ENCODE measurements around the gene DCTN3.
"Not testable (repeated sequence)": the region's sequence is repeated elsewhere in the genome, so short reads cannot be mapped to it uniquely, and the experiment has no call there.

The DCTN3 gene

GRCh38 chr9:34653151-34654072 lies 33.1 kb upstream of the DCTN3 start:
- Mint-ChIP-seq H3K27me3 (peaks cover 4% of the 10 kb centered on the region), H3K36me3 (peaks cover 5% of the 10 kb centered on the region), H3K27ac (no peak overlapping the region), H3K9me3 (no peaks in the 10 kb centered on the region), H3K4me3 (no peak overlapping the region), H3K4me1 (peaks cover 14% of the 10 kb centered on the region)
- ATAC-seq (ENCODE audit: low read depth) (no peak), DNase-seq (ENCODE audit: low spot score in 2 of 2) (no peak)

GRCh38 chr9:34652602-34653000 lies 32.3 kb upstream of the DCTN3 start:
- no peak overlapping the region for H3K4me3 Mint-ChIP-seq
- peaks cover 21% of the 10 kb centered on the region for H3K4me1 Mint-ChIP-seq
- H3K27ac Mint-ChIP-seq: no peak overlapping the region
- no peak for ATAC-seq (ENCODE audit: low read depth)
- H3K36me3 Mint-ChIP-seq: peaks cover 8% of the 10 kb centered on the region
- no peak for DNase-seq (ENCODE audit: low spot score in 2 of 2)
- H3K9me3 Mint-ChIP-seq: no peaks in the 10 kb centered on the region
- peaks cover 4% of the 10 kb centered on the region for H3K27me3 Mint-ChIP-seq

GRCh38 chr9:34651876-34652601 lies 31.7 kb upstream of the DCTN3 start, which contains the start of gene IL11RA:
Gene IL11RA, plus strand, starts transcription at chr9:34652185. Its CDS starts 3,033 bp downstream, at chr9:34655218.
- ATAC-seq (ENCODE audit: low read depth) (peak; percentile 29), DNase-seq (ENCODE audit: low spot score in 2 of 2) (no peak)
- H3K27me3 Mint-ChIP-seq: peaks cover 4% of the 10 kb centered on the region
- H3K4me1 Mint-ChIP-seq: peaks cover 26% of the 10 kb centered on the region
- no peak within 1 kb of the TSS for H3K4me3 Mint-ChIP-seq
- peaks cover 8% of the 10 kb centered on the region for H3K36me3 Mint-ChIP-seq
- H3K27ac Mint-ChIP-seq: peak within 1 kb of the TSS; percentile 22
- no peaks in the 10 kb centered on the region for H3K9me3 Mint-ChIP-seq

- peak overlapping the region; percentile 22 for H3K27ac Mint-ChIP-seq
- peaks cover 4% of the 10 kb centered on the region for H3K27me3 Mint-ChIP-seq
- DNase-seq (ENCODE audit: low spot score in 2 of 2) (no peak), ATAC-seq (ENCODE audit: low read depth) (no peak)
- H3K36me3 Mint-ChIP-seq: peaks cover 8% of the 10 kb centered on the region
- peaks cover 26% of the 10 kb centered on the region for H3K4me1 Mint-ChIP-seq
- no peak overlapping the region for H3K4me3 Mint-ChIP-seq
- no peaks in the 10 kb centered on the region for H3K9me3 Mint-ChIP-seq
Observed at GRCh38 chr9:34651321-34651720, 31.0 kb upstream of the DCTN3 start.

- H3K36me3 Mint-ChIP-seq: peaks cover 8% of the 10 kb centered on the region
- H3K4me3 Mint-ChIP-seq: no peak overlapping the region
- H3K27ac Mint-ChIP-seq: no peak overlapping the region
- peaks cover 4% of the 10 kb centered on the region for H3K27me3 Mint-ChIP-seq
- ATAC-seq (ENCODE audit: low read depth) (no peak), DNase-seq (ENCODE audit: low spot score in 2 of 2) (no peak)
- no peaks in the 10 kb centered on the region for H3K9me3 Mint-ChIP-seq
- H3K4me1 Mint-ChIP-seq: peaks cover 26% of the 10 kb centered on the region
Observed at GRCh38 chr9:34650816-34651215, 30.5 kb upstream of the DCTN3 start.

- Mint-ChIP-seq H3K36me3 (peaks cover 5% of the 10 kb centered on the region), H3K9me3 (no peaks in the 10 kb centered on the region), H3K27ac (no peak overlapping the region), H3K4me3 (no peak overlapping the region), H3K4me1 (peaks cover 24% of the 10 kb centered on the region), H3K27me3 (no peaks in the 10 kb centered on the region)
- ATAC-seq (ENCODE audit: low read depth): no peak
- no peak for DNase-seq (ENCODE audit: low spot score in 2 of 2)
Observed at GRCh38 chr9:34648673-34649072, 28.4 kb upstream of the DCTN3 start.

GRCh38 chr9:34647651-34648050 lies 27.4 kb upstream of the DCTN3 start:
- no peak overlapping the region for H3K27ac Mint-ChIP-seq
- H3K4me3 Mint-ChIP-seq: peak overlapping the region; percentile 96
- ATAC-seq (ENCODE audit: low read depth): no peak
- peaks cover 5% of the 10 kb centered on the region for H3K36me3 Mint-ChIP-seq
- no peak for DNase-seq (ENCODE audit: low spot score in 2 of 2)
- peaks cover 19% of the 10 kb centered on the region for H3K4me1 Mint-ChIP-seq
- H3K9me3 Mint-ChIP-seq: no peaks in the 10 kb centered on the region
- H3K27me3 Mint-ChIP-seq: no peaks in the 10 kb centered on the region

GRCh38 chr9:34647084-34647403 lies 26.7 kb upstream of the DCTN3 start:
- Mint-ChIP-seq H3K9me3 (no peaks in the 10 kb centered on the region), H3K4me1 (peaks cover 14% of the 10 kb centered on the region), H3K27me3 (no peaks in the 10 kb centered on the region), H3K4me3 (peak overlapping the region; percentile 96), H3K36me3 (peaks cover 5% of the 10 kb centered on the region), H3K27ac (peak overlapping the region; percentile 7)
- DNase-seq (ENCODE audit: low spot score in 2 of 2) (no peak), ATAC-seq (ENCODE audit: low read depth) (no peak)

GRCh38 chr9:34646211-34647083 lies 26.2 kb upstream of the DCTN3 start, which contains the start of gene GALT:
Gene GALT, plus strand, starts transcription at chr9:34646675. Its CDS starts 30 bp downstream, at chr9:34646705.
- Mint-ChIP-seq H3K4me3 (peak within 1 kb of the TSS; percentile 96), H3K4me1 (peaks cover 14% of the 10 kb centered on the region), H3K27me3 (no peaks in the 10 kb centered on the region), H3K36me3 (peaks cover 5% of the 10 kb centered on the region), H3K9me3 (no peaks in the 10 kb centered on the region), H3K27ac (peak within 1 kb of the TSS; percentile 75)
- ATAC-seq (ENCODE audit: low read depth) (peak; percentile 95), DNase-seq (ENCODE audit: low spot score in 2 of 2) (peak; percentile 84 to 95)

- Mint-ChIP-seq H3K27ac (no peak overlapping the region), H3K4me1 (peaks cover 14% of the 10 kb centered on the region), H3K9me3 (no peaks in the 10 kb centered on the region), H3K27me3 (no peaks in the 10 kb centered on the region), H3K36me3 (peaks cover 5% of the 10 kb centered on the region), H3K4me3 (no peak overlapping the region)
- ATAC-seq (ENCODE audit: low read depth) (no peak), DNase-seq (ENCODE audit: low spot score in 2 of 2) (no peak)
Observed at GRCh38 chr9:34644766-34645314, 24.5 kb upstream of the DCTN3 start.

GRCh38 chr9:34642679-34643078 lies 22.4 kb upstream of the DCTN3 start:
- Mint-ChIP-seq H3K36me3 (no peaks in the 10 kb centered on the region), H3K27me3 (no peaks in the 10 kb centered on the region), H3K27ac (no peak overlapping the region), H3K4me1 (peaks cover 17% of the 10 kb centered on the region), H3K9me3 (no peaks in the 10 kb centered on the region), H3K4me3 (no peak overlapping the region)
- DNase-seq (ENCODE audit: low spot score in 2 of 2) (no peak), ATAC-seq (ENCODE audit: low read depth) (no peak)

GRCh38 chr9:34639322-34639721 lies 19.0 kb upstream of the DCTN3 start:
- H3K36me3 Mint-ChIP-seq; H3K27ac Mint-ChIP-seq; H3K9me3 Mint-ChIP-seq; DNase-seq (ENCODE audit: low spot score in 2 of 2); H3K27me3 Mint-ChIP-seq; ATAC-seq (ENCODE audit: low read depth); H3K4me3 Mint-ChIP-seq: not testable (repeated sequence)
- H3K4me1 Mint-ChIP-seq: peaks cover 20% of the 10 kb centered on the region

GRCh38 chr9:34638138-34638445 lies 17.8 kb upstream of the DCTN3 start:
- peak overlapping the region; percentile 84 for H3K27ac Mint-ChIP-seq
- peaks cover 2% of the 10 kb centered on the region for H3K36me3 Mint-ChIP-seq
- H3K4me1 Mint-ChIP-seq: peaks cover 24% of the 10 kb centered on the region
- peak overlapping the region; percentile 90 for H3K4me3 Mint-ChIP-seq
- H3K9me3 Mint-ChIP-seq: no peaks in the 10 kb centered on the region
- DNase-seq (ENCODE audit: low spot score in 2 of 2) (no peak), ATAC-seq (ENCODE audit: low read depth) (no peak)
- no peaks in the 10 kb centered on the region for H3K27me3 Mint-ChIP-seq

Measured in memory B cell (primary cell).